Activated CD8-positive, alpha-beta memory T cell treated with anti-CD3 and anti-CD28 coated beads, Interleukin-2, amount 50 U/mL, for 24 hours (primary cell): ENCODE data around the gene HIPK1.
"Not testable (repeated sequence)": the region's sequence is repeated elsewhere in the genome, so short reads cannot be mapped to it uniquely, and the experiment has no call there.

ENCODE experiments used
- DNase-seq: peaks from one replicate; pipeline ENCODE4 v3.0.0-alpha.2; 2020; ENCODE audit errors: extremely low read depth

HIPK1 gene

GRCh38 chr1:113945329-113945728 is 16.2 kb downstream of the HIPK1 start:
- no peak for DNase-seq

GRCh38 chr1:113946112-113946511 is 17.0 kb downstream of the HIPK1 start:
- no peak for DNase-seq

- DNase-seq: no peak
Measured at GRCh38 chr1:113946678-113947387, 17.7 kb downstream of the HIPK1 start.

GRCh38 chr1:113947388-113948107 is 18.4 kb downstream of the HIPK1 start:
- no peak for DNase-seq

- not testable (repeated sequence) for DNase-seq
Measured at GRCh38 chr1:113948151-113948550, 19.0 kb downstream of the HIPK1 start.

- no peak for DNase-seq
Measured at GRCh38 chr1:113949007-113949406, 19.9 kb downstream of the HIPK1 start.

- no peak for DNase-seq
Measured at GRCh38 chr1:113950908-113951307, 21.8 kb downstream of the HIPK1 start.

GRCh38 chr1:113951719-113952118 is 22.6 kb downstream of the HIPK1 start:
- DNase-seq: no peak

GRCh38 chr1:113957984-113958383 is 28.9 kb downstream of the HIPK1 start:
- no peak for DNase-seq

- DNase-seq: no peak
Measured at GRCh38 chr1:113958691-113959090, 29.6 kb downstream of the HIPK1 start.

- no peak for DNase-seq
Measured at GRCh38 chr1:113963281-113963906, 34.3 kb downstream of the HIPK1 start.

GRCh38 chr1:113965703-113966412 is 36.7 kb downstream of the HIPK1 start:
- no peak for DNase-seq

GRCh38 chr1:113972954-113973353 is 43.8 kb downstream of the HIPK1 start:
- DNase-seq: no peak

GRCh38 chr1:113975211-113975895 is 46.2 kb downstream of the HIPK1 start:
- DNase-seq: no peak

- DNase-seq: no peak
Measured at GRCh38 chr1:113976609-113977278, 47.6 kb downstream of the HIPK1 start.

GRCh38 chr1:113977906-113978305 is 48.8 kb downstream of the HIPK1 start:
- no peak for DNase-seq

GRCh38 chr1:113978863-113979702 is 50.0 kb downstream of the HIPK1 start, which contains the start of gene OLFML3:
OLFML3 (plus strand) TSS chr1:113979474; CDS start chr1:113979517, 43 bp downstream.
- DNase-seq: peak; percentile 18

GRCh38 chr1:113980110-113980509 is 51.0 kb downstream of the HIPK1 start:
- DNase-seq: no peak

GRCh38 chr1:113981962-113982931 is 53.1 kb downstream of the HIPK1 start:
- DNase-seq: no peak
